HepG2 (cell line): ENCODE data around the gene MEG3. TPM values are rescaled to one million over a fixed set of nuclear protein-coding genes. Genes with fewer than 3 reads are reported as not detected.

Source experiments
- ATAC-seq: fragments of 200-7000 bp; cut with Tn5 transposase; 3 replicates; pipeline ENCODE4 v1.9.1; 2020; ENCODE audit warnings: mild to moderate bottlenecking, moderate library complexity
- BruUV-seq: library from RNA; stranded (reverse); fragments of 400-500 nt; replicated peaks from 2 replicates; lab custom pipeline; 2021; lab: Mats Ljungman, UMichigan
- CTCF ChIA-PET: fragments of 300-600 bp; formaldehyde crosslinking; extraction: SDS; loops from one replicate; lab custom pipeline; 2021; ENCODE audit warnings: low total read pairs, inconsistent platforms, low intra/inter-chr PET ratio; lab: Yijun Ruan, JAX
- POLR2A ChIA-PET: fragments of 350-600 bp; sonication (Branson Sonifier 250); formaldehyde crosslinking; loops from one replicate; lab custom pipeline; 2020; ENCODE audit warnings: antibody characterized with exemption, inconsistent platforms; lab: Yijun Ruan, JAX
- DNase-seq: peaks from one replicate; pipeline ENCODE4 v3.0.0-alpha.2; 2015; ENCODE audit warnings: low spot score
- FAIRE-seq: peaks from 3 replicates; lab custom pipeline; 2011; peaks lifted over from hg19 to GRCh38; lab: Jason Lieb, UNC
- H2AFZ ChIP-seq: one replicate; pipeline ENCODE4 v1.6.1; 2011; ENCODE audit warnings: low read length, inconsistent platforms
- H3K27ac ChIP-seq: fragments of 300-600 bp; 3 replicates; pipeline ENCODE4 v1.8.0; 2011; ENCODE audit warnings: mixed run types, mild to moderate bottlenecking, mixed read lengths, low read length, inconsistent platforms; ENCODE audit not compliant: insufficient read depth; ENCODE audit errors: extremely low read length
- H3K27me3 ChIP-seq, 2 experiments: fragments of 200-600 bp in 1 of 2; 2 replicates in 1 of 2; 3 replicates in 1 of 2; pipeline versions ENCODE4 v1.6.0 to v1.8.0; 2011; ENCODE audit warnings: low read length in 2 of 2, mild to moderate bottlenecking in 2 of 2, moderate library complexity in 2 of 2, inconsistent platforms in 1 of 2; ENCODE audit not compliant: insufficient read depth in 2 of 2, control insufficient read depth in 1 of 2
- H3K36me3 ChIP-seq, 2 experiments: fragments of 200-600 bp in 1 of 2; replicated peaks in 1 of 2; 2 replicates in 1 of 2; 3 replicates in 1 of 2; pipeline versions ENCODE4 v1.5.1 to v1.8.0; 2011; ENCODE audit warnings: low read length in 2 of 2, inconsistent platforms in 1 of 2; ENCODE audit not compliant: insufficient read depth in 2 of 2, control insufficient read depth in 1 of 2
- H3K4me1 ChIP-seq: 2 replicates; pipeline ENCODE4 v1.5.1; 2012; ENCODE audit warnings: low read length, inconsistent platforms; ENCODE audit not compliant: insufficient read depth
- H3K4me2 ChIP-seq: 2 replicates; pipeline ENCODE4 v1.6.0; 2011; ENCODE audit warnings: low read depth, low read length, inconsistent platforms
- H3K4me3 ChIP-seq, 3 experiments: fragments of 200-600 bp in 1 of 3; sonication (generic), shearing (Covaris generic) in 1 of 3; replicated peaks in 1 of 3; 2 replicates each; pipeline ENCODE4 v1.5.1; 2011 to 2016; ENCODE audit warnings: low read length in 3 of 3, inconsistent platforms in 2 of 3, low read depth in 2 of 3, mild to moderate bottlenecking in 2 of 3, control low read depth in 1 of 3, mixed read lengths in 1 of 3; ENCODE audit not compliant: insufficient read depth in 1 of 3
- H3K79me2 ChIP-seq: one replicate; pipeline ENCODE4 v1.6.1; 2011; ENCODE audit warnings: low read length, inconsistent platforms; ENCODE audit not compliant: insufficient read depth
- H3K9ac ChIP-seq: 2 replicates; pipeline ENCODE4 v1.6.0; 2011; ENCODE audit warnings: mild to moderate bottlenecking, low read depth, low read length, inconsistent platforms; ENCODE audit not compliant: insufficient read depth
- H3K9me3 ChIP-seq: 2 replicates; pipeline ENCODE4 v1.5.1; 2012; ENCODE audit warnings: mild to moderate bottlenecking, low read length
- H4K20me1 ChIP-seq: 2 replicates; pipeline ENCODE4 v1.6.0; 2011; ENCODE audit warnings: inconsistent platforms, mild to moderate bottlenecking, low read length, moderate library complexity; ENCODE audit not compliant: insufficient read depth
- DMTF1 ChIP-seq: sonication (generic); formaldehyde crosslinking; IDR thresholded peaks from 2 replicates; pipeline ENCODE4 v1.4.0; 2020; ENCODE audit warnings: mild to moderate bottlenecking, missing genetic modification reagents
- GABPA ChIP-seq, 2 experiments: IDR thresholded peaks; 2 replicates each; pipeline ENCODE4 v1.6.1; 2011 to 2016; ENCODE audit warnings: low read depth in 2 of 2, low read length in 1 of 2, missing biosample characterization in 1 of 2, missing genetic modification characterization in 1 of 2
- HOXA3 ChIP-seq: sonication (generic); formaldehyde crosslinking; IDR thresholded peaks from 2 replicates; pipeline ENCODE4 v1.5.0; 2020; ENCODE audit warnings: missing genetic modification reagents
- KAT7 ChIP-seq: IDR thresholded peaks from 2 replicates; pipeline ENCODE4 v1.6.1; 2018; ENCODE audit warnings: borderline replicate concordance, missing compliant biosample characterization
- SATB2 ChIP-seq: sonication (generic); formaldehyde crosslinking; IDR thresholded peaks from 2 replicates; pipeline ENCODE4 v1.5.0; 2020; ENCODE audit warnings: missing genetic modification reagents
- SRSF1 ChIP-seq: fragments of 200-400 bp; formaldehyde crosslinking; optimal IDR thresholded peaks from 2 replicates; pipeline ENCODE3; 2017; ENCODE audit warnings: mild to moderate bottlenecking, low read depth, low read length, moderate library complexity
- USF2 ChIP-seq, 2 experiments: sonication (generic) in 1 of 2; formaldehyde crosslinking in 1 of 2; IDR thresholded peaks; 2 replicates each; pipeline versions ENCODE4 v1.5.1 to v1.6.1; 2011 to 2020; ENCODE audit warnings: borderline replicate concordance in 1 of 2, low read depth in 1 of 2, low read length in 1 of 2, mild to moderate bottlenecking in 1 of 2, missing genetic modification reagents in 1 of 2, moderate library complexity in 1 of 2
- ZBTB1 ChIP-seq: sonication (generic); formaldehyde crosslinking; IDR thresholded peaks from 2 replicates; pipeline ENCODE4 v1.4.0; 2020; ENCODE audit warnings: missing genetic modification reagents, borderline replicate concordance
- ZNF276 ChIP-seq: sonication (generic); formaldehyde crosslinking; IDR thresholded peaks from 2 replicates; pipeline ENCODE4 v1.4.0; 2020; ENCODE audit warnings: mild to moderate bottlenecking, low read depth, missing genetic modification reagents
- ZNF672 ChIP-seq: sonication (generic); formaldehyde crosslinking; IDR thresholded peaks from 2 replicates; pipeline ENCODE4 v1.8.1; 2022; ENCODE audit warnings: missing genetic modification reagents
- ZNF792 ChIP-seq: IDR thresholded peaks from 2 replicates; pipeline ENCODE4 v1.6.1; 2016
- WGBS: methylation state at CpG from one replicate; pipeline ENCODE4 v1.1.6; 2017; ENCODE audit warnings: low lambda C conversion rate; 5-methylcytosine and 5-hydroxymethylcytosine counted together
- in situ Hi-C: cut with HindIII; loops from 2 replicates; pipeline ENCODE4 v1.10.0; 2017; ENCODE audit warnings: low pct_unique_long_range_greater_than_20kb; ENCODE audit not compliant: extremely low pct_ligation_motif_present
- intact Hi-C: fragments of 100-400 bp; cut with micrococcal nuclease; formaldehyde crosslinking; loops from one replicate; pipeline ENCODE4 v1.10.0; 2022; ENCODE audit not compliant: unreplicated experiment
- polyA plus RNA-seq, 8 experiments: library from polyadenylated mRNA; depleted of rRNA in 3 of 8; stranded (reverse) in 7 of 8; unstranded in 1 of 8; fragments of >200 nt; fragmentation: Illumina TruSeq in 4 of 8; extraction: Trizol in 4 of 8; gene quantifications; 2 replicates each; pipeline versions ENCODE4 v1.2.1 to v1.2.3, GENCODE V29; 2011 to 2016; ENCODE audit warnings: low read depth in 4 of 8, missing spikeins in 1 of 8, mixed read lengths in 1 of 8; ENCODE audit not compliant: insufficient read depth in 1 of 8
- total RNA-seq, 5 experiments: library from RNA; depleted of rRNA; stranded (reverse); fragments of >200 nt; fragmentation: Illumina TruSeq; extraction: Trizol; gene quantifications; 2 replicates each; pipeline ENCODE4 v1.2.3, GENCODE V29; 2016; ENCODE audit warnings: low read depth in 1 of 5

The MEG3 gene
- total and polyA plus RNA-seq, 2 of the 13 experiments (the other 11 are each of a cell fraction or from before 2014, with no cell fraction given): 0.17 TPM; not detected in 1

- TF ChIP-seq GABPA (IDR thresholded peaks at IDR 0.05; ENCODE audit: low read depth, low read length): no peak
- TF ChIP-seq GABPA (CRISPR knock-in tag; IDR thresholded peaks at IDR 0.05; ENCODE audit: low read depth): no peak
Measured at GRCh38 chr14:100874411-100875091, 48.6 kb downstream of the MEG3 start (continued).

GRCh38 chr14:100875126-100875525 is 49.2 kb downstream of the MEG3 start:
- WGBS: 38% methylated on average over 4 of the region's 6 CpGs
- no peak for TF ChIP-seq ZNF792 (CRISPR knock-in tag)
- TF ChIP-seq ZNF672 (CRISPR knock-in tag): no peak
- TF ChIP-seq ZBTB1 (CRISPR knock-in tag): no peak
- TF ChIP-seq HOXA3 (CRISPR knock-in tag): no peak
- no peak for TF ChIP-seq KAT7 (CRISPR knock-in tag)
- no peak for TF ChIP-seq DMTF1 (CRISPR knock-in tag)
- no peak for TF ChIP-seq ZNF276 (CRISPR knock-in tag)
- TF ChIP-seq SATB2: no peak
- TF ChIP-seq USF2 (IDR thresholded peaks at IDR 0.05; ENCODE audit: low read depth, low read length): no peak
- TF ChIP-seq USF2 (CRISPR knock-in tag; IDR thresholded peaks at IDR 0.05; ENCODE audit: borderline replicate concordance): no peak
- no peak for TF ChIP-seq SRSF1
- TF ChIP-seq, all 625 proteins: peak for 0
- peaks cover 19% of the 10 kb centered on the region for H3K4me1 ChIP-seq
- FAIRE-seq: no peak
- in situ Hi-C loops (no loop called here), intact Hi-C loops (no loop called here)
- no peak overlapping the region for H3K9ac ChIP-seq
- no peak for ATAC-seq
- H3K79me2 ChIP-seq: no peaks in the 10 kb centered on the region
- H4K20me1 ChIP-seq: no peaks in the 10 kb centered on the region
- H3K9me3 ChIP-seq: no peaks in the 10 kb centered on the region
- H3K27me3 ChIP-seq: peaks cover 3 to 14% of the 10 kb centered on the region in 2 experiments; a peak in 4 of 5 replicates
- no peak for DNase-seq
- ChIA-PET CTCF (no interaction called here), POLR2A (no interaction called here)
- H3K27ac ChIP-seq: no peak overlapping the region
- BruUV-seq: no TSS peak
- no peak overlapping the region for H3K4me2 ChIP-seq
- H3K4me3 ChIP-seq: no peak overlapping the region
- H3K36me3 ChIP-seq: no peaks in the 10 kb centered on the region
- H2AFZ ChIP-seq: no peak overlapping the region
